Pancreas (tissue), 10 donors: ENCODE results near the gene IPO8. TPM values are rescaled to one million over a fixed set of nuclear protein-coding genes. Genes with fewer than 3 reads are reported as not detected.
"Not testable (repeated sequence)": the region's sequence is repeated elsewhere in the genome, so short reads cannot be mapped to it uniquely, and the experiment has no call there.

Experiments
- ATAC-seq, 4 donors: fragments of 200-7000 bp; cut with Tn5 transposase; one replicate each; pipeline versions ENCODE4 v1.8.0 to v1.9.1; 2020; ENCODE audit warnings: mild to moderate bottlenecking in 4 of 4, moderate library complexity in 4 of 4
- DNase-seq, 6 donors: peaks; one replicate each; pipeline ENCODE4 v3.0.0-alpha.2; 2020
- FAIRE-seq: peaks from 2 replicates; lab custom pipeline; 2012; peaks lifted over from hg19 to GRCh38; lab: Jason Lieb, UNC
- H3K27ac ChIP-seq, 4 donors: fragments of 200-600 bp; sonication (generic); 1 replicate in 3 of 4; 2 replicates in 1 of 4; pipeline versions ENCODE4 v1.5.0 to v1.8.0; 2020
- H3K27me3 ChIP-seq, 4 donors: fragments of 200-600 bp; one replicate each; pipeline ENCODE4 v1.8.0; 2021
- H3K36me3 ChIP-seq, 3 donors: fragments of 200-600 bp; sonication (generic) in 1 of 3; one replicate each; pipeline versions ENCODE4 v1.5.0 to v1.8.0; 2020 to 2021
- H3K4me1 ChIP-seq, 3 donors: fragments of 200-600 bp; one replicate each; pipeline ENCODE4 v1.8.0; 2021
- H3K4me3 ChIP-seq, 4 donors: fragments of 200-600 bp; sonication (generic) in 2 of 4; one replicate each; pipeline versions ENCODE4 v1.5.0 to v1.8.0; 2020 to 2021
- H3K9me3 ChIP-seq, 4 donors: fragments of 200-600 bp; one replicate each; pipeline ENCODE4 v1.8.0; 2021
- WGBS, 2 donors: extraction: QIAGEN DNeasy Blood & Tissue Kit; methylation state at CpG; one replicate each; pipeline ENCODE4 v1.1.7; 2013; 5-methylcytosine and 5-hydroxymethylcytosine counted together
- intact Hi-C, 3 donors: fragments of 100-400 bp; cut with DNase I; formaldehyde crosslinking; loops; one replicate each; pipeline versions ENCODE4 v1.11.1 to v1.14.2; 2022
- polyA plus RNA-seq, 2 donors: library from polyadenylated mRNA; stranded (reverse); fragments of 200-250 nt; gene quantifications; one replicate each; pipeline ENCODE4 v1.2.3, GENCODE V29; 2013
- total RNA-seq, 6 donors: library from RNA; stranded (reverse); fragmentation: NEBNext Ultra II Directional in 4 of 6; extraction: Animal tissue kit (Norgen Biotek cat#: 25700) in 4 of 6; gene quantifications; one replicate each; pipeline versions ENCODE4 v1.2.1 to v1.2.4, GENCODE V29; 2021 to 2023
- TF ChIP-seq, protein P1 (sequence below), 4 donors: fragments of 200-600 bp; sonication (generic) in 3 of 4; IDR thresholded peaks; one replicate each; pipeline versions ENCODE4 v1.5.0 to v1.8.0; 2021; ENCODE audit warnings: antibody characterized with exemption in 4 of 4
- donor health status: healthy with polysubstance abuse.
- donor health status: DM: no; HTN: no; CAD: no; lungs with moderate emphysema.
- donor health status: DM: no; HTN: no; CAD: no.
- donor health status: control.
- donor health status: control.
- donor health status: Bipolar disorder and iron deficiency.
- donor health status: DM: yes; HTN: yes; CAD: no.
- donor health status: DM: no; HTN: no; CAD: no.
- donor health status: DM: no; HTN: no; CAD: no.
- donor health status: DM: yes; HTN: yes; CAD: no.

Gene IPO8
- total and polyA plus RNA-seq, 8 donors: 6.1 to 41.4 (median 22.9) TPM

DNA sequence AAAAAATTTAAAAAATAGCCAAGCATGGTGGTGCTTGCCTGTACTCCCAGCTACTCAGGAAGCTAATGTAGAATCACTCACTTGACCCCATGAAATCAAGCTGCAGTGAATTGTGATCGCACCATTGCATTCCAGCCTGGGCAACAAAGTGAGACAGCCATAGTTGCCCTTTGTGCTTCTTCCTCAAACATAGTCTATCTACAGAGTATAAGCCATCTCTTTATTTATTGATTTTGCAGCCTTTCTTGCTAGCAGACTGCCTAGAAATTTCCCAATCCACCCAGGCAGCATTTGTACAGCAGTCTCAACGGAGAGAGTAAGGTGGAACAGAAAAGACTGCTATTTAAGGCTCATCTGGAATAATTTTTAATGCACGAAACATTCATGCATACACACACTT lies 68.8 kb downstream of the IPO8 start:
- Histone ChIP-seq H3K9me3 (no peaks in the 10 kb centered on the region), H3K36me3 (peaks cover 0 to 8% (median 4%) of the 10 kb centered on the region in 3 donors), H3K4me1 (peaks cover 0 to 9% (median 7%) of the 10 kb centered on the region in 3 donors), H3K4me3 (no peak overlapping the region), H3K27ac (no peak overlapping the region), H3K27me3 (no peaks in the 10 kb centered on the region)
- 96 to 98% methylated on average over 3 of the region's 3 CpGs for WGBS, 2 donors
- intact Hi-C loops: no loop called here
- TF ChIP-seq, protein P1, sequence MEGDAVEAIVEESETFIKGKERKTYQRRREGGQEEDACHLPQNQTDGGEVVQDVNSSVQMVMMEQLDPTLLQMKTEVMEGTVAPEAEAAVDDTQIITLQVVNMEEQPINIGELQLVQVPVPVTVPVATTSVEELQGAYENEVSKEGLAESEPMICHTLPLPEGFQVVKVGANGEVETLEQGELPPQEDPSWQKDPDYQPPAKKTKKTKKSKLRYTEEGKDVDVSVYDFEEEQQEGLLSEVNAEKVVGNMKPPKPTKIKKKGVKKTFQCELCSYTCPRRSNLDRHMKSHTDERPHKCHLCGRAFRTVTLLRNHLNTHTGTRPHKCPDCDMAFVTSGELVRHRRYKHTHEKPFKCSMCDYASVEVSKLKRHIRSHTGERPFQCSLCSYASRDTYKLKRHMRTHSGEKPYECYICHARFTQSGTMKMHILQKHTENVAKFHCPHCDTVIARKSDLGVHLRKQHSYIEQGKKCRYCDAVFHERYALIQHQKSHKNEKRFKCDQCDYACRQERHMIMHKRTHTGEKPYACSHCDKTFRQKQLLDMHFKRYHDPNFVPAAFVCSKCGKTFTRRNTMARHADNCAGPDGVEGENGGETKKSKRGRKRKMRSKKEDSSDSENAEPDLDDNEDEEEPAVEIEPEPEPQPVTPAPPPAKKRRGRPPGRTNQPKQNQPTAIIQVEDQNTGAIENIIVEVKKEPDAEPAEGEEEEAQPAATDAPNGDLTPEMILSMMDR (IDR thresholded peaks at IDR 0.05): no peak
- DNase-seq (no peak), ATAC-seq (no peak), FAIRE-seq (no peak)

- no peak overlapping the region for H3K27ac ChIP-seq
- intact Hi-C loops: no loop called here
- TF ChIP-seq, protein P1 (IDR thresholded peaks at IDR 0.05): no peak
- DNase-seq (no peak), FAIRE-seq (no peak), ATAC-seq (no peak)
- no peaks in the 10 kb centered on the region for H3K36me3 ChIP-seq
- H3K9me3 ChIP-seq: no peaks in the 10 kb centered on the region
- H3K27me3 ChIP-seq: no peaks in the 10 kb centered on the region
- no peaks in the 10 kb centered on the region for H3K4me1 ChIP-seq
- 93 to 96% methylated on average over 6 of the region's 6 CpGs for WGBS, 2 donors
- no peak overlapping the region for H3K4me3 ChIP-seq
These were observed 71.7 kb downstream of the IPO8 start for GRCh38 chr12:30624009-30624408.

DNA sequence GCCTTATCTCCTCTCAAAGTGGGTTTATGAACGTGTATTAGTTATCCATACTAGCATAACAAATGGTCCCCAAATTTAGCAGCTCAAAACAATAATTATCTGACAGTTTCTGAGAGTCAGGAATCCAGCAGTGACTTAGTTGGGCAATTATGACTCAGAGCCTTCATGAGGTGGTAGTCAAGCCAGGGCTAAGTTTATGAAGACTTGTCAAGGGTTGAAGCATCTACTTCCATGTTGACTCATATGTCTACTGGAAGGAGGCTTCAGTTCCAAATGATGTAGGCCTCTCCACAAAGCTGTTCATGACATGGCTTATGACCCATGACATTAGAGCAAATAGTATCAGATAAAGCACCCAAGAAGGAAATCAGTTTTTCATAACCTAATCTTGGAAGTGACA lies 73.2 kb downstream of the IPO8 start:
- Histone ChIP-seq H3K36me3 (no peaks in the 10 kb centered on the region), H3K27ac (no peak overlapping the region), H3K4me3 (no peak overlapping the region), H3K9me3 (no peaks in the 10 kb centered on the region), H3K27me3 (no peaks in the 10 kb centered on the region), H3K4me1 (no peaks in the 10 kb centered on the region)
- intact Hi-C loops: no loop called here
- DNase-seq (no peak), ATAC-seq (no peak), FAIRE-seq (no peak)
- TF ChIP-seq, protein P1 (IDR thresholded peaks at IDR 0.05): no peak
- 86 to 91% methylated on average over 1 of the region's 1 CpG for WGBS, 2 donors

DNA sequence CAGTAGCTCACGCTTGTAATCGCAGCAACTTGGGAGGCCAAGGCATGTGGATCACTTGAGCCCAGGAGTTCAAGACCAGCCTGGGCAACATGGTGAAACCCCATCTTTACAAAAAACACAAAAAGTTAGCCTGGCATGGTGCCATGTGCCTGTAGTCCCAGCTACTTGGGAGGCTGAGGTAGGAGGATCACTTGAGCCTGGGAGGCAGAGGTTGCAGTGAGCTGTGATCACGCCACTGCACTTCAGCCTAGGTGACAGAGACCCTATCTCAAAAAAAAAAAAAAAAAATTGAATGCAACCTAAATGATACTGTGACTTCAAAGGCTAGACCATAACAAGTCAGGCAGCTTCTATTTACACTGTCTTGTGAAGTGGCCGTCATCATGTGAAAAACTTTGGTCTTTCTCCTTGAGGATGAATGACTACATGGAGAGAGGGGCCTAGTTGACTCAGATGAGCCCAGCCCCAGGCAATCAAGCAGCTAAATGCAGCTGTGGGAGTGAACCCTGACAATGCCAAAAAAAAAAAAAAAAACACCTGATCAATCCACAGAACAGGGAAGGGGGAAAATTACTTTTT lies 73.9 kb downstream of the IPO8 start:
- H3K4me3 ChIP-seq, H3K4me1 ChIP-seq, H3K27me3 ChIP-seq, FAIRE-seq, ATAC-seq, DNase-seq, H3K36me3 ChIP-seq, H3K27ac ChIP-seq, H3K9me3 ChIP-seq, intact Hi-C loops: not testable (repeated sequence)
- 97 to 99% methylated on average over 4 of the region's 4 CpGs for WGBS, 2 donors

DNA sequence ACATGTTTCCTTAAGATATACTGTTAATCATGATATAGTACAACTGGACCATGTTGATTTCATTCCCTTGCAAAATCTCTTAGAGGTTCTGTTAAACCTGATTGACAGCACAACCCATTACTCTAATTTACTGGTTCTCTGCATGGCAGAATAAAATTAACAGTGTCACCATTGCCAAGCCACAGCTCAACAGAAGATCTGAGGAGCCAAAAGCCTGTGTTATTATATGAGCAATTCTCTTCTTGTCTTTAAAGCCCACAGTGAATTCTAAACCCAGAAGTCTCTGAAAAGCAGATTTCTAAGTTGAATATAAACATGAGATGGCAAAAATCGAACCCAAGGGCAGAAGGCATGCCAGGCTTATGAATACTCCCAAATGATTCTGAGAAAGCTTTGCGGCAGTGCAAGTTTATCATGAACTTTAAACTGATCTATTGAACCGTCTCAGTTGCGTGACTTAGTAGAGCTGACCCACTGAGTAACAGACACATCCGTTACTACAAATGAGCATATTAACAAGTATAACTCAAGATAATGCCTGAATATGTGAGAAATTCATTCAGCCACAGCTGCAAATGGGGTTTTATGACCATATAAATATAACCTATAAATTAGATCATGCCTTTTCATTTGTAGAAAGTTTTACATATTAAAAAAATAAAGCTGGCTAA lies 78.2 kb downstream of the IPO8 start:
- Histone ChIP-seq H3K27ac (no peak overlapping the region), H3K9me3 (no peaks in the 10 kb centered on the region), H3K4me1 (peaks cover 5 to 13% (median 9%) of the 10 kb centered on the region in 3 donors), H3K27me3 (no peaks in the 10 kb centered on the region), H3K4me3 (no peak overlapping the region), H3K36me3 (no peaks in the 10 kb centered on the region)
- WGBS, 2 donors: 66% methylated on average over 5 of the region's 5 CpGs
- TF ChIP-seq, protein P1 (IDR thresholded peaks at IDR 0.05): no peak
- intact Hi-C loops: no loop called here
- FAIRE-seq: no peak
- DNase-seq: no peak
- no peak for ATAC-seq
